Stimulated activated naive CD4-positive, alpha-beta T cell treated with Interleukin-2 at 50 U/mL for 16 hours (primary cell): Measurements from ENCODE around the gene FCGR1A.
"Not testable (repeated sequence)": the region's sequence is repeated elsewhere in the genome, so short reads cannot be mapped to it uniquely, and the experiment has no call there.

Experiments used
- DNase-seq: peaks from one replicate; lab custom pipeline; 2025; lab: John Stamatoyannopoulos, UW

Gene FCGR1A

DNA sequence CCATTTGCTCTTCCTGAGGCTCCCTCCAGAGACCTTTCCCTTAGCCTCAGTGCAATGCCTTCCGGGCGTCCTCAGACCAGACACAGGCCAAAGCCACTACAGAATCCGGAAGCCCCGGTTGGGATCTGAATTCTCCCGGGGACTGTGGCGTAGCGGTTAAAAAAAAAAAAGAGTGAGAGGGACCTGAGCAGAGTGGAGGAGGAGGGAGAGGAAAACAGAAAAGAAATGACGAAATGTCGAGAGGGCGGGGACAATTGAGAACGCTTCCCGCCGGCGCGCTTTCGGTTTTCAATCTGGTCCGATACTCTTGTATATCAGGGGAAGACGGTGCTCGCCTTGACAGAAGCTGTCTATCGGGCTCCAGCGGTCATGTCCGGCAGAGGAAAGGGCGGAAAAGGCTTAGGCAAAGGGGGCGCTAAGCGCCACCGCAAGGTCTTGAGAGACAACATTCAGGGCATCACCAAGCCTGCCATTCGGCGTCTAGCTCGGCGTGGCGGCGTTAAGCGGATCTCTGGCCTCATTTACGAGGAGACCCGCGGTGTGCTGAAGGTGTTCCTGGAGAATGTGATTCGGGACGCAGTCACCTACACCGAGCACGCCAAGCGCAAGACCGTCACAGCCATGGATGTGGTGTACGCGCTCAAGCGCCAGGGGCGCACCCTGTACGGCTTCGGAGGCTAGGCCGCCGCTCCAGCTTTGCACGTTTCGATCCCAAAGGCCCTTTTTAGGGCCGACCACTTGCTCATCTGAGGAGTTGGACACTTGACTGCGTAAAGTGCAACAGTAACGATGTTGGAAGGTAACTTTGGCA is 50.0 kb downstream of the FCGR1A start:
- not testable (repeated sequence) for DNase-seq

DNA sequence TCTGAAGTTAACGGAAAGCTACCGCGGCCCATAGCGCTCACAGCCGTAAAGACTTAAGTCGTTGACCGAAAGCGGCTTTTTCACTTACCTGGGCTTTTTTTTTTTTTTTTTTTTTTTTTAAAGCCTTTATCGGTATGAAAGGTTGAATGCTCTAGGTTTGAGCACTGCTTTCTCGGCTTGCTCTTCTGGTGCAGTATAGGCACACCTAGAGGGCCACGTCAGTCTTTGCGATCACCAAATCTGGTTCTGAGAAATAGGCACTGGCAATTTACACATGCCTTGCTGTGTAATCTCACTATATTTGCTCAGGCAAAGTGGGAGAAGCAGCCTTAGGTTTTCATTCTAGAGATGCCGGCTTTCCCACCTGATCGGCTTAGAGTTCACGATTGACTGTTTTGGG is 50.6 kb downstream of the FCGR1A start:
- not testable (repeated sequence) for DNase-seq

- not testable (repeated sequence) for DNase-seq
These were observed 58.7 kb downstream of the FCGR1A start for GRCh38 chr1:149841149-149841548.
